ENCODE results near the gene RARG.

Gene RARG

DNA sequence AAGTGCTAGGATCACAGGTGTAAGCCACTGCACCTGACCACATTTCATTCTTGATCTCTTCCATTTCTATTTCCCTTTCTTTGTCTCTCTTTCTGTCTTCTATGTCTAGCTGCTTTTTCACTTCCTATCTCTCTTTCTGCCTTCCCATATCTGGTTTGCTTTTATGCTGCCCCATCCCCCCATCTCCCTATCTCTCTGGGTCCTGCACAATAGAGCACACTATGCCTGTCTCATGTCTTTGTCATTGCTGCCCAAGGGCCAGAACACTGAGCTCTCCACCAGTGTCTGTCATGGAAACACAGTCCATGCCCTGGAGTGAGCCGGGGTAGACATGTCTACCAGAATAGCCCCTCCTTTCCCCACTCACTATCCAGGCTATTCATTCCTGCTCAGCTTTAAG lies 12.3 kb upstream of the RARG start:
- Histone ChIP-seq H3K4me3 (ENCODE audit: low read length) (no peak overlapping the region), H3K36me3 (ENCODE audit: control insufficient read depth, insufficient read depth, low read length) (no peaks in the 10 kb centered on the region), H3K9me3 (ENCODE audit: control insufficient read depth, insufficient read depth, low read length) (no peaks in the 10 kb centered on the region), H3K4me1 (ENCODE audit: control insufficient read depth, insufficient read depth, low read length) (peaks cover 6% of the 10 kb centered on the region), H3K27me3 (ENCODE audit: control insufficient read depth, insufficient read depth, low read length) (no peaks in the 10 kb centered on the region), H3K27ac (ENCODE audit: low read length) (no peak overlapping the region)
- no CpG with 5 or more reads among the region's 1 CpG for WGBS (ENCODE audit: insufficient coverage, insufficient read length)
- no peak for DNase-seq (ENCODE audit: low read depth, low spot score)

DNA sequence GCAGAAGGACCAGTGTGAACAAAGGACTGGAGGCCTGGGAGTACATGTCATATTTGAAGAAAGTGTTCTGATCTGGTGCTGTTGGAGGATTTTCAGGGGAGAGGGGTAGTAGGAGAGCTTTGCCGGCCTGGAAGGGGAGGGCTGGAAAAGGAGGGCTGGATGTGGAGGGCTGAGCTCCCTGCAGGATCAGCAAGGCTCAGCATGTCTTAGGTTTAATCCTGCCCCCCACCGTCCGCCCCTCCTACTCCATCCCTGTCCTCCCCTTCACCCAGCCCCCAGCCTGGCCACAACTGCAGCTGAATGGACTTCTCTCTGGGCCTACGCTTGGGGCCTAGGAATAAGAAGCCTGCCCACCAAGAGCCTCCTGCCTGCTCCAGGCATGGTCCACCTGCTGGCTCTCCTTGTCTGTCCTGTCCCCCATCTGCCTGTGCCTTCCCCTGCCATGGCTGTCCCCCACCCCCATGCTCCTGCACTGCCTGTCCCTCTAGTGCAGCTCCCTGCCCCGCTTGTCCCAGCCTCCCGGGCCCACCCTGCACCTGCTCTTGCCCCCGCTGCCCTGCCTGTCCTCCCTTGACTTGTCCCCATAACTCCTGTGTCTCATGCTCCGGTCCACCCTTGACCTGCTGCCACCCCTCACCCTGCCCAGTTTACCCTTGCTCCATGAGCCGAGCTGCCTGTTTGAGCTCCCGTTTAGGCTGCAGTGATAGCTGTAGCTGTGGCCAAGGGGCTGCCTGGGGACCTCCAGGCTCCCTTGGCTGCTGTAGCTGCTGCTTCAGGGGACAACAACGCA lies 9.8 kb upstream of the RARG start:
- Histone ChIP-seq H3K4me3 (ENCODE audit: low read length) (no peak overlapping the region), H3K9me3 (ENCODE audit: control insufficient read depth, insufficient read depth, low read length) (no peaks in the 10 kb centered on the region), H3K36me3 (ENCODE audit: control insufficient read depth, insufficient read depth, low read length) (no peaks in the 10 kb centered on the region), H3K4me1 (ENCODE audit: control insufficient read depth, insufficient read depth, low read length) (peaks cover 4% of the 10 kb centered on the region), H3K27me3 (ENCODE audit: control insufficient read depth, insufficient read depth, low read length) (no peaks in the 10 kb centered on the region), H3K27ac (ENCODE audit: low read length) (no peak overlapping the region)
- DNase-seq (ENCODE audit: low read depth, low spot score), result no peak
- no CpG with 5 or more reads among the region's 11 CpGs for WGBS (ENCODE audit: insufficient coverage, insufficient read length)

DNA sequence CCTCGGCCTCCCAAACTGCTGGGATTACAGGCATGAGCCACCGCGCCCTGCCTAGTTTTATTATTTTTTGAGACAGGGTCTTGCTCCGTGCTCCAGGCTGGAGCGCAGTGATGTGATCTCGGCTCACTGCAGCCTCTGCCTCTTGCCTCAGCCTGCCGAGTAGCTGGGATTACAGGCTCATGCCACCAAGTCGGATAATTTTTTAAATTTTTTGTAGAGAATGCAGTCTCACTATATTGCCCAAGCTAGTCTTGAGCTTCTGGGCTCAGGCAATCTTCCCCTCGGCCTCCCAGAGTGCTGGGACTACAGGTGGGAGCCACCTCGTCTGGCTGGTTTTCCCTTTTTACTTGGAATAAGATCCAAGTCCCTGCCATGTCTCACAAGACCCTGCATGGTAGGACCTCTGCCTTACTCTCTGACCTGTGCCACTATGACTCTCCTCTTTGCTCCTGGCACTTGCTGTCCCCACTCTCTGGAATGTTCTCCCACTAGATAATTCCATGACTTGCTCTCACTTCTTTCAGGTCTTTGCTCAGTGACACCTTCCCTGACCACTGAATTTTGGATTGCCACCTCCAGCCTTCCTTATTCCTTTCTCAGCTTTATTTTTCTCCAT lies 7.7 kb upstream of the RARG start:
- WGBS (ENCODE audit: insufficient coverage, insufficient read length), result no CpG with 5 or more reads among the region's 10 CpGs
- no peaks in the 10 kb centered on the region for H3K27me3 ChIP-seq (ENCODE audit: control insufficient read depth, insufficient read depth, low read length)
- peaks cover 12% of the 10 kb centered on the region for H3K4me1 ChIP-seq (ENCODE audit: control insufficient read depth, insufficient read depth, low read length)
- no peak overlapping the region for H3K27ac ChIP-seq (ENCODE audit: low read length)
- no peaks in the 10 kb centered on the region for H3K9me3 ChIP-seq (ENCODE audit: control insufficient read depth, insufficient read depth, low read length)
- no peaks in the 10 kb centered on the region for H3K36me3 ChIP-seq (ENCODE audit: control insufficient read depth, insufficient read depth, low read length)
- no peak for DNase-seq (ENCODE audit: low read depth, low spot score)
- H3K4me3 ChIP-seq (ENCODE audit: low read length), result no peak overlapping the region

DNA sequence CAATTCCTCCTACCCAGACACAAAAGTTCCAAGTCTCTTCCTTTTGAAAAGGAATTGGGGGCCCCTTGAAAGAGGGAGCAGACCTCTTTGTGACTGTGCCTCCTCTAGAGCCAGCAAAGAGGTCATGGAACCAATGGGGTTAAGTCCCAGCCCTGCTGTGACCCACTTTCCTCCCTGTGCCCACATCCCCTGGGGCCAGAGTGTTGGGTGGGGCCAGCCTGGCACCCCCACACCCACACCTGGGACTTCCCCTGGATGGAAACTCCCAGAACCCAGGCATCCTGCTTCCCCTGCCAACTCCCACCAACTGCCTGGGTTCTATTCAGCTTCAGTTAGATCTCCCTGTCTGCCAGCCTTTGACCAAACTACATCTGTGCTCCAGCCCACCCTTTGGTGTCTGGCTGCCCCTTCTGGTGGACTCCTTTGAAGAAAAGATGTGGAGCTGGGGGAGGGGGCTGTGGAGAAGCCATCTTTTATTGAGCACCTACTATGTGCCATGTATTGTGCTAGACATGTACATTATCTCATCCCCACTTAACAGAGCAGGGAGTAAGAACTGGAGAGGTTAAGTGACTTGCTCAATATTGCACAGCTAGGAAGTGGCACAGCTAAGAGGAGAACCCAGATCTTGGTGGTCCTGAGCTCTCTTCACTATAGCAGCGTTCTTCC lies 4.6 kb upstream of the RARG start:
- WGBS (ENCODE audit: insufficient coverage, insufficient read length), result no CpG with 5 or more reads among the region's 1 CpG
- no peak overlapping the region for H3K4me3 ChIP-seq (ENCODE audit: low read length)
- DNase-seq (ENCODE audit: low read depth, low spot score), result no peak
- no peak overlapping the region for H3K27ac ChIP-seq (ENCODE audit: low read length)
- no peaks in the 10 kb centered on the region for H3K27me3 ChIP-seq (ENCODE audit: control insufficient read depth, insufficient read depth, low read length)
- H3K9me3 ChIP-seq (ENCODE audit: control insufficient read depth, insufficient read depth, low read length), result no peaks in the 10 kb centered on the region
- H3K4me1 ChIP-seq (ENCODE audit: control insufficient read depth, insufficient read depth, low read length), result peaks cover 23% of the 10 kb centered on the region
- no peaks in the 10 kb centered on the region for H3K36me3 ChIP-seq (ENCODE audit: control insufficient read depth, insufficient read depth, low read length)

DNA sequence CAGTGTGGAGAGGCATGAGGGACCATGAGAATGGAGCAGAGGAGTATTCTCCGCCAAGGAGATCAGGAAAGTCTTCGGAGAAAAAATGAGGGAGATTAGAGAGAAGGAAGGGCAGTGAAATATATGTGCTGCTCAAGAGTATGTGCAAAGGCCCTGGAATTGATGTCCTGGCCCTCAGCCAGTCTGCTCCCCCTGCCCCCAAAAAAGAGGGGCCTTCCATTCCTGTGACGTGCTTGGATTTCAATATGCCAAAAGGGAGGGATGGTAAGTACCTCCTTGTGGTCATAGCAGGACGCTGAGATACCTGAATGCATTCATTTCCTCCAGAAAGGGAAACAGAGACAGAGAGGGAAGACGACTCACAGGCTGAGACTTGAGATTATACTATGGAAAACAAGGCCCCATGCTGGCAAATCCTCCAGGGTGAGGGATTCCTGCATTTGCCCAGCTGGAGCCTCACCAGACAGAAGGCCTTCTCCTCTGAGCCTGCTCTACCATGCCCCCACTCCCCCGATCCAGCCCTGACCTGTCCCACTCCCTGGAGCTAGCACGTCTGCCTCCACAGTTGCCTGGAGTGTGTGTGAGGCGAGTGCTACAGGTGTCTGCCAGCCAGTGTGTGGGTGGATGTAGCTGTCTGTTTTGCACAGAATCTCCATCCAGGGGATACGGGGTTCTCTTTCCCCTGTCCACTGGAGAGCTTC lies 3.9 kb upstream of the RARG start:
- Histone ChIP-seq H3K4me3 (ENCODE audit: low read length) (no peak overlapping the region), H3K27me3 (ENCODE audit: control insufficient read depth, insufficient read depth, low read length) (no peaks in the 10 kb centered on the region), H3K36me3 (ENCODE audit: control insufficient read depth, insufficient read depth, low read length) (no peaks in the 10 kb centered on the region), H3K27ac (ENCODE audit: low read length) (no peak overlapping the region), H3K9me3 (ENCODE audit: control insufficient read depth, insufficient read depth, low read length) (no peaks in the 10 kb centered on the region), H3K4me1 (ENCODE audit: control insufficient read depth, insufficient read depth, low read length) (peaks cover 23% of the 10 kb centered on the region)
- no CpG with 5 or more reads among the region's 9 CpGs for WGBS (ENCODE audit: insufficient coverage, insufficient read length)
- DNase-seq (ENCODE audit: low read depth, low spot score), result no peak

DNA sequence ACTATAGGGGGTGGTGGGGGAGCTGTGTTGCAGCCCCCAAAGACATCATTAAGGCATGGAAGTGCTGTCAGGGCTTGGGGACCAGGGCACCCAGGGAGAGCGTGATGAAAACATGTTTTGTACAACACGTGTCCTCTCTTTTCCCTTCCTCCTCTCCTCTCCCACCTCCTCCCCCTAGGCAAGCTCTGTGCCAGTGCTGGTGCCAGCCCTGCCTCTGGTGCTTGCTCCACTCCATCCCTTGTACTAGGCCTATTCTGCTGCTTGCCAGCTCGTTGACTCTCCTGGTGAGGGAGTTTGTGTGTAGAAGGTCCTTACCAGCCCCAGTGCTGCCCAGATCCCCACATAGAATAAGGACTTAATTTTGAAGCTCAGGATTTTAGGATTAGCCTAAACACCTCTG lies 3.2 kb upstream of the RARG start:
- Histone ChIP-seq H3K27ac (ENCODE audit: low read length) (no peak overlapping the region), H3K36me3 (ENCODE audit: control insufficient read depth, insufficient read depth, low read length) (no peaks in the 10 kb centered on the region), H3K4me1 (ENCODE audit: control insufficient read depth, insufficient read depth, low read length) (peaks cover 25% of the 10 kb centered on the region), H3K4me3 (ENCODE audit: low read length) (no peak overlapping the region), H3K9me3 (ENCODE audit: control insufficient read depth, insufficient read depth, low read length) (no peaks in the 10 kb centered on the region), H3K27me3 (ENCODE audit: control insufficient read depth, insufficient read depth, low read length) (no peaks in the 10 kb centered on the region)
- DNase-seq (ENCODE audit: low read depth, low spot score), result no peak
- no CpG with 5 or more reads among the region's 3 CpGs for WGBS (ENCODE audit: insufficient coverage, insufficient read length)

DNA sequence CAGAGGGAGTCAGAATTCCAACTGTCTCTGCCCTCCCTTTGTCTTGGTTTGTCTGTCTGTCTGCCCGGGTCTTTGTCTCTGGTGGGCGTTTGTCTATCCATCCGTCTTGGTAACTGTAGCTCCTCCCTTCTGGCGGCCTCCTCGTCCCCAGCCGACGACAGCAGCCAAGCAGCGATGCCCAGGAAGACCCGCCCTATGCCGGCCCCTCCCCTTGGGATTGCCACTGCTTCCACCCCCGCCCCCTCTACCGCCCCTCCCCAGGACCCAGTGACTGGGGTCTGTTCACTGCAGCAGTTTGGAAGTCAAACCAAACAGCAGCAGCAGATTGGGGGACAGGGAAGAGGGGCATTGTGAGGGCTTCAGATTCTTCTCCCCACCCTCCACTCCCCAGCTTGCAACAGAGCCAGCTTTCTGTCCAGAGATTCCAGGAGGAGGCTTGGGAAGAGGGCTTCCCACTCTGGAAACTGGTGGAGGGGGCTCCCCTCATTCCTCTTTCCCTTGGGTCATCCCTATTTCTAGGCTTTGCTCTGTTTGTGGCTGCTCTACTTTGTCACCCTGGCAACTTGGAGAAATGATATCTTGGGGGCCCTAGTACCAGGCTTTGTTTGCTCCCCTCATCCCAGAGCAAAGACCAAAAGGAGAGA lies 2.4 kb upstream of the RARG start:
- DNase-seq (ENCODE audit: low read depth, low spot score), result no peak
- WGBS (ENCODE audit: insufficient coverage, insufficient read length), result no CpG with 5 or more reads among the region's 12 CpGs
- no peak overlapping the region for H3K27ac ChIP-seq (ENCODE audit: low read length)
- no peaks in the 10 kb centered on the region for H3K9me3 ChIP-seq (ENCODE audit: control insufficient read depth, insufficient read depth, low read length)
- no peaks in the 10 kb centered on the region for H3K27me3 ChIP-seq (ENCODE audit: control insufficient read depth, insufficient read depth, low read length)
- H3K4me1 ChIP-seq (ENCODE audit: control insufficient read depth, insufficient read depth, low read length), result peaks cover 27% of the 10 kb centered on the region
- H3K4me3 ChIP-seq (ENCODE audit: low read length), result no peak overlapping the region
- H3K36me3 ChIP-seq (ENCODE audit: control insufficient read depth, insufficient read depth, low read length), result no peaks in the 10 kb centered on the region

DNA sequence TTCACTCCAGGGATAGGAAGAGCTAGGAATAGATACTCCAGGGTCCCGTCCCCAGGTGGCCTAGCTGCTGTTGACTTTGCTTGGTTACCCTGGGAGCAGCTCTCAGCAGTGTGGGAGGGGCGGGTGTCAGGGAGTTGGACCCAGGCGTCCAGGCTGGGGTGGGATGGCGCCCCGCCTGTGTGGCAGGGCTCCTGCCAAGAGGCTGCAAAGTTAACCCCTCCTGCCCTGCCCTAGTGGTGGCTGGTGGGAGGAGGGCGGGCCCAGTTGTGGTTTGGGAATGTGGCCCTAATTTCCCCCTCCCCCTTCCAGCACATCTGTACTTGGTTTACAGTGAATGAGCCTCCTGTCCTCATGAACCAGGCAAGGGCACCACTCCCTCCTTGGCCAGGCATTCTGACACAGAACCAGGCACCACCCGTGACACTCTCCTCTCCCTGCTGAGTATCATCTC lies 1.7 kb upstream of the RARG start:
- no peaks in the 10 kb centered on the region for H3K27me3 ChIP-seq (ENCODE audit: control insufficient read depth, insufficient read depth, low read length)
- no peaks in the 10 kb centered on the region for H3K9me3 ChIP-seq (ENCODE audit: control insufficient read depth, insufficient read depth, low read length)
- H3K27ac ChIP-seq (ENCODE audit: low read length), result no peak overlapping the region
- no peak for DNase-seq (ENCODE audit: low read depth, low spot score)
- no peaks in the 10 kb centered on the region for H3K36me3 ChIP-seq (ENCODE audit: control insufficient read depth, insufficient read depth, low read length)
- WGBS (ENCODE audit: insufficient coverage, insufficient read length), result no CpG with 5 or more reads among the region's 7 CpGs
- H3K4me3 ChIP-seq (ENCODE audit: low read length), result no peak overlapping the region
- peaks cover 27% of the 10 kb centered on the region for H3K4me1 ChIP-seq (ENCODE audit: control insufficient read depth, insufficient read depth, low read length)

DNA sequence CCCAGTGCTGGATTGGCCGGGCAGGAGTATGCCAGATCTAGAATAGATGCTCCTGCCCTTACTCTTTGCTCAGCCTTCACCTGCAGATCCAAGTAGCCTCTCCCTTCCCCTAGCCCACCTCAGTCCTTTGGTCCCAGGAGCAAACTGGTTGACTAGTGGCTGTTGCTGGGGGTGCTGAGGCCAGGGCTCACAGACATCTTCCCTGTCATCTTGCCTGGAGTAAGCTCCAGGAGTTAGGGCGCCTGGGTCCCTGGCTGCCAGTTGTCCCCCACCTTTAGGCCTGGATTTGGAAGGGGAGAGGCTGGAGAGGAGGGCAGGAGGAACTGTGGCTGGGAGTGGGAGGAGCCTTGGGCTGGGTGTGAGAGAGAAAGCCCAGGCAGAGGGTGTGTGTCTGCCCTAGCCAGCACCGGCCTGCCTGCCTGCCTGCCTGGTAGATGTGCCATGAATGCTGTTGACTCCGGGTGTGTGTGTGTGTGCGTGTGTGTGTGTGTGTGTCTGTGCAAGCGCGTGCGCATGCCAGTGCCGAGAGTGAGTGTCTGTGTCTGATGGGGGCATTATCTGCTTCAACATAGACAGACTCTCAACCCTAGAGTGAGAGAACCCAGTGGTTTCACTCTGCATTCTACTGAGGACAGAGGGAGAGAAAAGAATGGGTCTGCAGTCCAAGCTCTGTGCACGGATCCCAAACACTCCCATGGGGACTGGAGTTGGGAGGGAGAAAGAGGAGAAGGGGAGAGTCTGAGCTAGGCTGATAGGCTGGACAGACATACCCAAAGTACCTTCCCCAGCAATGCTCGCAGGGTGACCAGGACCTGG lies 845 bp upstream of the RARG start:
- peak overlapping the region; percentile 40; the same call in 1 of the 2 replicates for H3K4me3 ChIP-seq (ENCODE audit: low read length)
- no peaks in the 10 kb centered on the region for H3K27me3 ChIP-seq (ENCODE audit: control insufficient read depth, insufficient read depth, low read length)
- H3K36me3 ChIP-seq (ENCODE audit: control insufficient read depth, insufficient read depth, low read length), result no peaks in the 10 kb centered on the region
- H3K4me1 ChIP-seq (ENCODE audit: control insufficient read depth, insufficient read depth, low read length), result peaks cover 27% of the 10 kb centered on the region
- DNase-seq (ENCODE audit: low read depth, low spot score), result no peak
- H3K27ac ChIP-seq (ENCODE audit: low read length), result no peak overlapping the region
- no peaks in the 10 kb centered on the region for H3K9me3 ChIP-seq (ENCODE audit: control insufficient read depth, insufficient read depth, low read length)
- no CpG with 5 or more reads among the region's 11 CpGs for WGBS (ENCODE audit: insufficient coverage, insufficient read length)
